NCI-H2107 (cell line): ENCODE measurements around the gene GAGE10.
"Not testable (repeated sequence)": the region's sequence is repeated elsewhere in the genome, so short reads cannot be mapped to it uniquely, and the experiment has no call there.

Experiments used
- DNase-seq: peaks from one replicate; lab custom pipeline; 2025; lab: John Stamatoyannopoulos, UW

Gene GAGE10

GRCh38 chrX:49276671-49277534, 26.5 kb upstream of the GAGE10 start:
- DNase-seq = no peak

GRCh38 chrX:49277535-49277830, 26.0 kb upstream of the GAGE10 start:
- DNase-seq = no peak

- DNase-seq = no peak
Observed at GRCh38 chrX:49278081-49278480, 25.4 kb upstream of the GAGE10 start.

- DNase-seq = no peak
Observed at GRCh38 chrX:49282647-49283011, 20.8 kb upstream of the GAGE10 start.

- no peak for DNase-seq
Observed at GRCh38 chrX:49284212-49284611, 19.2 kb upstream of the GAGE10 start.

GRCh38 chrX:49286136-49286535, 17.3 kb upstream of the GAGE10 start:
- DNase-seq = no peak

- no peak for DNase-seq
Observed at GRCh38 chrX:49286581-49286980, 16.9 kb upstream of the GAGE10 start.

DNA sequence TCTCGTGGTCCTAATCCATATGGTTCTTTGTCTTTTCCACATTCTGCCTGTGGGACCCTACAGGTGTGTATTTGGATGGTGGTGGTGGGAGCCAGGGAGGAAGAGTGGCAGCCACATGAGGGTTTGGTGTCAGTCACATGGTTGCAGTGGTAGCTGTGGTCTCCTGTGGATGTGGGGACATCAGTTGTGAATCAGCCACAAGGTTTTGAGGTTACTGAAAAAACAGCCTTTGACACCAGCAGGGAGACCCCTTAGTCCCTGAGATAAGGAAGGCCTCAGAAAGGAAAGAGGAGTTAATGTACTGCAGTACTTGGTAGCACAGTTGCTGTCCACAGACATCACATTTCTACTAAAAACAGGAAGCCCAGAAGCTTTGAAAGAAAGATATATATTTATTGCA, 15.8 kb upstream of the GAGE10 start:
- DNase-seq = no peak

DNA sequence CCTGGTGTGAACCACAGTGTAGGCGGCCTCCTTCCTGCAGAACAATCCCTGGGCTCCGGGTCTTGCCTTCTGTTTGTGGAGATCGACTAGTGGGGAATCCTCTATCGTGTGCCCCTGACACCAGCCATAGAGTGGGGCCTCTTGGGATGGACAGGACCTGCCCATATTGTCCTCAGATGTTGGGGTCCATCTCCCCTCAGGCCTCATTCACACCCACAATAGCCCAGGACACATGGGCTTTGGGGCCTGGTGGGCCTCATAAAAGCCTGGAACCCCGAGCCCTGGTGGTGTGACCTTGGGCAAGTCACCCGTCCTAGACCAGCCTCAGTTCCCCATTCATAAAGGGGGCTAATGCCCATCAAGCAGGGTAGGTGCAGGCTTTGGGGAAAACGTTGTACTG, 13.2 kb upstream of the GAGE10 start:
- DNase-seq = no peak

- DNase-seq = peak; percentile 28
Observed at GRCh38 chrX:49291615-49292337, 11.7 kb upstream of the GAGE10 start.

- no peak for DNase-seq
Observed at GRCh38 chrX:49292400-49293362, 10.8 kb upstream of the GAGE10 start.

DNA sequence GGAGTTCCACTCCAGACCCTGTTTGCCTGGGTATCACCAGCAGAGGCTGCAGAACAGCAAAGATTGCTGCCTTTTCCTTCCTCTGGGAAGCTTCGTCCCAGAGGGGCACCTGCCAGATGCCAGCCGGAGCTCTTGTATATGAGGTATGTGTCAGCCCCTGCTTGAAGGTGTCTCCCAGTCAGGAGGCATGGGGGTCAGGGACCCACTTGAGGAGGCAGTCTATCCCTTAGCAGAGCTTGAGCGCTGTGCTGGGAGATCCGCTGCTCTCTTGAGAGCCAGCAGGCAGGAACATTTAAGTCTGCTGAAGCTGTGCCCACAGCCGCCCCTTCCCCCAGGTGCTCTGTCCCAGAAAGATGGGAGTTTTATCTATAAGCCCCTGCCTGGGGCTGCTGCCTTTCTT, 4.2 kb upstream of the GAGE10 start:
- not testable (repeated sequence) for DNase-seq

DNA sequence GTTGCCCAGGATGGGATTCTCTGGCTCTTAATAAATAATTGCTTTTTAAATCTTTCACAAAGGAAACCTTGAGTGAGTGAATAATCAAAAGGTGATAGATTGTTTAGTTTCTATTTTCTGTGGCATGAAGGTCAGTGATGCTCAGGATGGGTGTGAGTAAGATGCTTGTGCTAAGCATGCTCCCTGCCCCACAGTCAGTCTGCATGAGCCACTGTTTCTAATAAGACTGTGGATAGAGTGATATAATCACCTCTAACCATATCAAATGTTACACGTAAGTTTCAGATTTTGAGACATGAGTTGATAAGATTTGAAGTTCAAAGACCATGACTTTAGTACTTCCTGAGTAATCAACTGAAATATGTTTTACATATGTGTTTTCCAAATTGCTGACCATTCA, 2.7 kb upstream of the GAGE10 start:
- no peak for DNase-seq

- not testable (repeated sequence) for DNase-seq
Observed at GRCh38 chrX:49307775-49308174, 4.3 kb downstream of the GAGE10 start.

- DNase-seq = no peak
Observed at GRCh38 chrX:49308604-49309269, 5.3 kb downstream of the GAGE10 start.

DNA sequence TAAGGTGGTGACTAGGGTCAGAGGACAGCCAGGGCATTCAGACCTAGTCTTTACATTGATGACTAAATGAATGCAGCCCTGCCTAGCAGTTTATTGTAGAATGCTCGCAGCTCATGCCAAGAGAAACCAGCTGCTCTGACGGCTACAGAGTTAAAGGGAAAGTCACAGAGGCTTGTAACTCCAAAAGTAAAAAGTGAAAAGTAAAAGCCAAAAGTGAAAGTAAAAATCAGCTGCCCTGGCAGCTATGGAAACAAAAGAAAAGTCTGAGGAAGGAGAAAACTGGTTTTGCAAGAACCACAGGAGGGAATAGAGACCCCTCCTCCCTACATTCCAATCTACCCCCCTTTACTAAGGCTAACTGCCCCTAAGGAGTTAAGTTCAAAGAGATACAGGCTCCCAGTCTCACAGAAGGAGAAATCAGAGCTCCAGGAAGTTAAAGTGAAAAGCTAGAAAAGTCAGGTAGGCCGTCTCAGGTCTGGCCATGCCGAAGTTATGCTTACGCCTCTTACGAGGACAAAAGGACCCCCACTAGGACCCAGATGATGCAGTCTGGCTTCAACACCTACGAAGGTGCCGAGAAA, 6.0 kb downstream of the GAGE10 start:
- no peak for DNase-seq

DNA sequence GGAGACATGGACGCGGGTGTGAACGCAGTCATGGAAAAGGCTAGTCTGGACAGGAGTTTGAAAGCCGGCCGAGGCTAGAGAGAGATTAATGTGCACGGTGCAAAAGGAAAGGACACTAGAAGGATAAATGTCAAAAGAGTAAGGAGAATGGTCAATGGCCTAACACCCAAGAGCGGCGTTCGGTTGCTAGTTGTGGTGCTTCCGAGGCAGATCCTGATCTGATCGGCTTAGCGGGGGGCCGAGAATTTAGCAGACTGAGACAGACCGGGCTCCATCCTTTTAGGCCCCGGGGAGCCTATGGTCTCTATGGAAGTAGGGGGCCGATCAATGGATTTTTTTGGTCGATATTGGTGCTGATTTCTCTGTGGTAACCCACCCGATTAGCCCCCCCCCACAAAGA, 6.9 kb downstream of the GAGE10 start:
- no peak for DNase-seq

- no peak for DNase-seq
Observed at GRCh38 chrX:49312176-49312575, 8.7 kb downstream of the GAGE10 start.

DNA sequence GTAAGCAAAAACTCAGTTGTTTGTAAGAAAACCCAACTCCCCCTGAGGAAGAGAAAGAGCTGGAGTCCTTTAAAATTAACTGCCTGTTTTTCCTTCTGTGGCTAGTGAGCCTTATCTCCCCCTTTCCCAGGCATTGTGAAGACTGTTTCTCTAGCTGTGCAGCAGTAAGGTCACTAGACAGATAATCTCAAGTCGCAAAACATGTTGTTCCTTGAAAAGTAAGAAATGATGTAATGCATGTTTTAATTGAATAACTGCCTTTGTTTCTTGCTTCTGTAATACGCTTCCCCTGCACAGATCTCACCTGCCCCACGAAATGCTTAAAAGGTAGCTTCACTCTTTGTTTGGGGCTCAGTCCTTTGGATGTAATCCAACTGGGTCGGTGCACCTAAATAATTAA, 12.6 kb downstream of the GAGE10 start:
- no peak for DNase-seq

DNA sequence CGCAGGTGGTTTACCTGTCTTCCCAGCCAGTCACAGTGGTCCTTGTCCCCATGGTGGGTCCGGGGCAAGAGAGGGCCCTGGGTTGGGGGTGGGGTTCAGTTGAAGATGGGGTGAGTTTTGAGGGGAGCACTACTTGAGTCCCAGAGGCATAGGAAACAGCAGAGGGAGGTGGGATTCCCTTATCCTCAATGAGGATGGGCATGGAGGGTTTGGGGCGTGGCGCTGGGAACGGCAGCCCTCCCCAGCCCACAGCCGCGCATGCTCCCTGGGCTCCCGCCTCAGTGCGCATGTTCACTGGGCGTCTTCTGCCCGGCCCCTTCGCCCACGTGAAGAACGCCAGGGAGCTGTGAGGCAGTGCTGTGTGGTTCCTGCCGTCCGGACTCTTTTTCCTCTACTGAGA, 18.3 kb downstream of the GAGE10 start, which contains the start of gene GAGE12J:
GAGE12J (plus strand) TSS at position 301 of the 400 bp plus-strand sequence. CDS start 1,157 bp downstream, outside the sequence.
- DNase-seq = not testable (repeated sequence)

DNA sequence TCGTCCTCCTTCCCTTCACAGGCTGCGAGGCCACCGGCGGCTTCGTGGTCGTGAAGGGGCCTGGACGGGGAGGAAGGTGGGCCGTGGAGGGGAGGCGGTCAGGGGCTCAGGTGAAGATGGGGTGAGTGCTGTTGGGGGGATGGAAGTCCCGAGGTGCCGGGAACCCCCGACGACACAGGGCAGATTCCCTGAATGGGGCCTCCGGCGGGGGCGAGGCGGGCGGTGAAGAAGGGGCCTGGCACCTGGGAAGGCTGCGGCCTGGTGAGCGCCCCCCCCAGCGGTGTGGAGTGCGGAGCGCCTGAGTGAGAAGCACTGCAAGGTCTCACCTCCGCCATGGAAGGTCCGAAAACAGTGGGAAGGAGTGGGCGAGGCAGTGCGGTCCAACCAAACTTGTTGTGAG, 18.8 kb downstream of the GAGE10 start:
- not testable (repeated sequence) for DNase-seq
